DOHH2 (cell line): ENCODE results near the gene OLFM1.

Experiments
- H3F3A ChIP-seq: fragments of 200-600 bp; sonication (generic), shearing (Covaris generic); 2 replicates; pipeline ENCODE4 v1.6.0; 2016; ENCODE audit warnings: antibody characterized with exemption, mild to moderate bottlenecking; ENCODE audit not compliant: control insufficient read depth, insufficient read depth
- H3K27ac ChIP-seq: fragments of 200-600 bp; sonication (generic); 2 replicates; pipeline ENCODE4 v1.5.1; 2014; ENCODE audit warnings: low read depth, mild to moderate bottlenecking, low read length, moderate library complexity
- H3K27me3 ChIP-seq: fragments of 200-600 bp; sonication (generic); 2 replicates; pipeline ENCODE4 v1.6.1; 2014; ENCODE audit warnings: mild to moderate bottlenecking, low read length, mixed read lengths; ENCODE audit not compliant: control insufficient read depth
- H3K36me3 ChIP-seq: fragments of 200-600 bp; sonication (generic); 2 replicates; pipeline ENCODE4 v1.6.1; 2014; ENCODE audit warnings: mild to moderate bottlenecking, low read length, moderate library complexity, mixed read lengths; ENCODE audit not compliant: control insufficient read depth
- H3K4me1 ChIP-seq: fragments of 200-600 bp; sonication (generic); 2 replicates; pipeline ENCODE4 v1.6.1; 2014; ENCODE audit warnings: mild to moderate bottlenecking, low read length, mixed read lengths; ENCODE audit not compliant: control insufficient read depth
- H3K4me2 ChIP-seq: fragments of 200-600 bp; sonication (generic); 2 replicates; pipeline ENCODE4 v1.6.0; 2014; ENCODE audit warnings: mild to moderate bottlenecking, low read length, moderate library complexity
- H3K4me3 ChIP-seq: fragments of 200-600 bp; sonication (generic); 2 replicates; pipeline ENCODE4 v1.5.1; 2014; ENCODE audit warnings: mild to moderate bottlenecking, low read length, mixed read lengths
- H3K79me2 ChIP-seq: fragments of 200-600 bp; sonication (generic); 2 replicates; pipeline ENCODE4 v1.6.1; 2014; ENCODE audit warnings: mild to moderate bottlenecking, low read length, mixed read lengths; ENCODE audit not compliant: control insufficient read depth
- H3K9me2 ChIP-seq: fragments of 200-600 bp; sonication (generic); replicated peaks from 2 replicates; pipeline ENCODE4 v1.6.1; 2014; ENCODE audit warnings: mild to moderate bottlenecking, low read length, mixed read lengths; ENCODE audit not compliant: control insufficient read depth
- H3K9me3 ChIP-seq: fragments of 200-600 bp; sonication (generic); 2 replicates; pipeline ENCODE4 v1.6.1; 2014; ENCODE audit warnings: antibody characterized with exemption, low read length, mixed read lengths; ENCODE audit not compliant: control insufficient read depth, insufficient read depth
- H4K20me1 ChIP-seq: fragments of 200-600 bp; sonication (generic); 2 replicates; pipeline ENCODE4 v1.6.0; 2014; ENCODE audit warnings: low read depth, mild to moderate bottlenecking, antibody characterized with exemption, low read length, moderate library complexity; ENCODE audit not compliant: control insufficient read depth, insufficient read depth
- EZH2phosphoT487 ChIP-seq: fragments of 200-600 bp; sonication (generic); IDR thresholded peaks from 2 replicates; pipeline ENCODE4 v1.6.1; 2017; ENCODE audit warnings: borderline replicate concordance, mild to moderate bottlenecking, antibody characterized with exemption, low read length, moderate library complexity, mixed read lengths
- TF ChIP-seq, protein P1 (sequence below): fragments of 200-600 bp; sonication (generic); IDR thresholded peaks from one replicate; pipeline ENCODE4 v1.5.1; 2014; ENCODE audit warnings: antibody characterized with exemption, mild to moderate bottlenecking, low read depth, low read length; ENCODE audit not compliant: poor library complexity, severe bottlenecking

Gene OLFM1

DNA sequence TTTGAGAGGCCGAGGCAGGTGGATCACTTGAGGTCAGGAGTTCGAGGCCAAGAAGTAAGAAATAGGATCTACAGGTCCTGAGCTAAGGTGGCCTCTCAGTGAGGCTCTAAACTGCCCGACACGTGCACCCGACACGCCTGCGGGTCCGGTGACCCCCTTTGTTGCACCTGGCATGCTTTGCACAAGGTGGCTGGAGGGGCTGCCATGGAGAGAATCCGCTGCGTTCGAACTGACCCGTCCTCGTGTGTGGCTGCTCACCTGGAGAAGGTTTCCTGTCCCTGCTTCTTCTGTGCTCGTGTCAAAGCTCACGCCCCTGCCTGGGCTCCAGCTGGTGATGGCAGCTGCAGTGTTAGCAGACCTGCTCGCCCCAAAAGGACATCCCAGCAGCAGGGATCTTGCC, 5.7 kb upstream of the OLFM1 start:
- Histone ChIP-seq H3K9me3 (no peaks in the 10 kb centered on the region), H3K27me3 (no peaks in the 10 kb centered on the region), H3K9me2 (no peaks in the 10 kb centered on the region), H4K20me1 (no peaks in the 10 kb centered on the region), H3F3A (no peaks in the 10 kb centered on the region), H3K36me3 (no peaks in the 10 kb centered on the region), H3K4me3 (no peak overlapping the region), H3K4me1 (no peaks in the 10 kb centered on the region), H3K79me2 (no peaks in the 10 kb centered on the region), H3K27ac (no peak overlapping the region), H3K4me2 (no peak overlapping the region)
- TF ChIP-seq, protein P1, sequence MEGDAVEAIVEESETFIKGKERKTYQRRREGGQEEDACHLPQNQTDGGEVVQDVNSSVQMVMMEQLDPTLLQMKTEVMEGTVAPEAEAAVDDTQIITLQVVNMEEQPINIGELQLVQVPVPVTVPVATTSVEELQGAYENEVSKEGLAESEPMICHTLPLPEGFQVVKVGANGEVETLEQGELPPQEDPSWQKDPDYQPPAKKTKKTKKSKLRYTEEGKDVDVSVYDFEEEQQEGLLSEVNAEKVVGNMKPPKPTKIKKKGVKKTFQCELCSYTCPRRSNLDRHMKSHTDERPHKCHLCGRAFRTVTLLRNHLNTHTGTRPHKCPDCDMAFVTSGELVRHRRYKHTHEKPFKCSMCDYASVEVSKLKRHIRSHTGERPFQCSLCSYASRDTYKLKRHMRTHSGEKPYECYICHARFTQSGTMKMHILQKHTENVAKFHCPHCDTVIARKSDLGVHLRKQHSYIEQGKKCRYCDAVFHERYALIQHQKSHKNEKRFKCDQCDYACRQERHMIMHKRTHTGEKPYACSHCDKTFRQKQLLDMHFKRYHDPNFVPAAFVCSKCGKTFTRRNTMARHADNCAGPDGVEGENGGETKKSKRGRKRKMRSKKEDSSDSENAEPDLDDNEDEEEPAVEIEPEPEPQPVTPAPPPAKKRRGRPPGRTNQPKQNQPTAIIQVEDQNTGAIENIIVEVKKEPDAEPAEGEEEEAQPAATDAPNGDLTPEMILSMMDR, result no peak
- no peak for TF ChIP-seq EZH2phosphoT487

DNA sequence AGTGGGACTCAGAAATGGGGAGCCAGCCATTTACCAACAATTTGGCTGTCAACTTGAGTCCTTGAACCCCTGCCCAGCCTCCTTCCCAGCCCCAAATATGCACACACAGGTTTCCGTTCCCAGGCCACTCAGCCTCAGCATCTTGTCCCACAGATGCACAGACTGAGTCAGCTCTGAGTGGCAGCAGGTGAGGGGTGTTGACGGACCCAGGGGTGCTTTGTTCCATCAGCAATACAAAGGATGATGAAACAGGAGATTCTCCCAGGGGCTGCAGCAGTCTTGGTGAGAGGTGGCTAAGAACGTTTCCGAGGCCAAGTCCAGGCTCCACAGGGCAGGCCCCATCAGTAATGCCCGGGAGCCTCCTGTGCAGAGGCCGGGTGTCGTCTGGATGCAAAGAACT, 4.9 kb upstream of the OLFM1 start:
- Histone ChIP-seq H3K27ac (no peak overlapping the region), H3F3A (no peaks in the 10 kb centered on the region), H3K9me2 (no peaks in the 10 kb centered on the region), H3K4me1 (no peaks in the 10 kb centered on the region), H3K9me3 (no peaks in the 10 kb centered on the region), H3K4me3 (no peak overlapping the region), H3K4me2 (no peak overlapping the region), H4K20me1 (no peaks in the 10 kb centered on the region), H3K36me3 (no peaks in the 10 kb centered on the region), H3K27me3 (no peaks in the 10 kb centered on the region), H3K79me2 (no peaks in the 10 kb centered on the region)
- no peak for TF ChIP-seq EZH2phosphoT487
- TF ChIP-seq, protein P1, result no peak

GRCh38 chr9:135083241-135083810, 4.1 kb upstream of the OLFM1 start:
- Histone ChIP-seq H3K4me1 (no peaks in the 10 kb centered on the region), H4K20me1 (no peaks in the 10 kb centered on the region), H3K4me2 (no peak overlapping the region), H3K9me3 (no peaks in the 10 kb centered on the region), H3K27ac (no peak overlapping the region), H3K79me2 (no peaks in the 10 kb centered on the region), H3K27me3 (no peaks in the 10 kb centered on the region), H3K4me3 (no peak overlapping the region), H3K9me2 (no peaks in the 10 kb centered on the region), H3K36me3 (no peaks in the 10 kb centered on the region), H3F3A (no peaks in the 10 kb centered on the region)
- TF ChIP-seq, protein P1, result no peak
- no peak for TF ChIP-seq EZH2phosphoT487

DNA sequence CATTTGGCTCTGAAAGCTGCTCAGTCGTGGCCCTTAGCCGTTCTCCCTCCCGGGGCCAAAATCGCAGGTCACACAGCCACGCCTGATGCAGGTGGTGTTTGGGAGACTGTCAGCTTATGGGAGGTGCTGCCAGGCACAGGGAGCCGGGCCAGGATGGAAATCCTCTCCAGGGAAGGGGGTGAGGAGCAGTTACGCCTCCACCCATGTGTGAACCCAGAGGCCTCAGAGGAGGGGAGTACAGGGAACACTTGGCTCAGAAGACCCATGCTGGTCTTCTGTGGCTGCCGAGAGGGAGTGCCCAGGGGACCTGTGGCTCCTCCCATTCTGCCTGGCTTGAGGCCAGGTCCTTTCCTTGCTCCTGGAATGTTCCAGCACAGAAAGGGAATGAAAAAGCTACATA, 3.6 kb upstream of the OLFM1 start:
- no peaks in the 10 kb centered on the region for H3K36me3 ChIP-seq
- no peaks in the 10 kb centered on the region for H3K4me1 ChIP-seq
- H3F3A ChIP-seq, result no peaks in the 10 kb centered on the region
- TF ChIP-seq, protein P1, result no peak
- no peak for TF ChIP-seq EZH2phosphoT487
- no peaks in the 10 kb centered on the region for H3K9me3 ChIP-seq
- no peak overlapping the region for H3K27ac ChIP-seq
- no peaks in the 10 kb centered on the region for H3K79me2 ChIP-seq
- H3K9me2 ChIP-seq, result no peaks in the 10 kb centered on the region
- no peaks in the 10 kb centered on the region for H4K20me1 ChIP-seq
- no peak overlapping the region for H3K4me2 ChIP-seq
- H3K27me3 ChIP-seq, result no peaks in the 10 kb centered on the region
- H3K4me3 ChIP-seq, result no peak overlapping the region
